Left lobe of liver (tissue), 2 donors: ENCODE results near the gene TTC22. TPM values are rescaled to one million over a fixed set of nuclear protein-coding genes. Genes with fewer than 3 reads are reported as not detected.
A peak's percentile ranks its signal among the peaks of the same experiment; 100 is the strongest.

ENCODE experiments used
- ATAC-seq: fragments of 200-7000 bp; cut with Tn5 transposase; one replicate; pipeline ENCODE4 v1.9.1; 2020; ENCODE audit warnings: mild to moderate bottlenecking, moderate library complexity
- DNase-seq: peaks from one replicate; pipeline ENCODE4 v3.0.0-alpha.2; 2020; ENCODE audit warnings: low spot score
- total RNA-seq: library from RNA; stranded (reverse); gene quantifications from one replicate; pipeline ENCODE4 v1.2.1, GENCODE V29; 2021
- donor health status: DM: no; HTN: no; CAD: no; lungs with moderate emphysema.
- donor health status: DM: no; HTN: yes; CAD: no.

Gene TTC22
- 4.4 TPM for total RNA-seq

DNA sequence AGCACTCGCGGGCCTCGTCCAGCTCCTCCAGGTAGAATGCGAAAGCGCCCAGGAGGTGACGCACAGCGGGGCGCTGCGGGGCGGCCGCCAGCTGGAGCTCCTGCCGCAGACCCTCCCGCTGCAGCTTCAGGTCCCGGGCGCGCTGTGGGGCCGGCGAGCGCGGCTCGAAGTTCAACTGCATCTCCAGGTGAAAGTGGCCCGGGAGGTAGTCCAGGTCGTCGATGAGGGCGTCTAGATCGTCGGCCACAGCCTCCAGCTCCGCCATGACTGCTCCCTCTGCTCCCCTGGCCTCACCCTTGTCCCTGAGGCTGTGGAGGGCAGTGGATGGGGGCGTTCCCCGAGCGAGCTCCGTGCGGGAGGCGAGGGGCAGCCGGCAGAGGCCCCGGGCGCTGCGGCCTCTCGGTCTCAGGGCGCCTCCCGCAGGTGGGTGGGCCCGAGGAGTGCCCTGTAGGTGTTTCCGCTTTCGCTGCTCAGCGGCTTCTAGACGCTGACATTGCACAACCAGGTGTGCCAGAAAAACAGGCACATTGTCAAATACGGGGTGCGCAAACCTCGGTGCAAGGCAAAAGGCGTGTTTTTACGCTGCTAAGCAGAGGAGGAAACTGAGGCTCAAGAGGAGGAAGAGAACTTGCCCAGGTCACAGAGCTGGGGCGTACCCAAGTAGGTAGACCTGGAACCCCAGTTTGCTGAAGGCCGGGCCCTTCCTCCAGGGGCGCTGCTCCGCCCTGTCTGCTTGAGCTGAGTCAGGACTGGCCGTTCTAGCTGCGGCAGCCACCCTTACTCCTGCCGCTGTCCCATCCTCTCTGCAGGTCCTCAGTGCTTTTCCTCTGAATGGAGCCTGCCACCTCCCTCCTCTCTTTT is at the start of gene TTC22:
Gene TTC22, minus strand, starts transcription at position 425 of the 861 bp plus-strand sequence. Its CDS starts 160 bp downstream, at position 265.
- peak; percentile 77 for DNase-seq

GRCh38 chr1:54850737-54851136 is 49.6 kb upstream of the TTC22 start:
- DNase-seq (no peak), ATAC-seq (no peak)

More for the DNA sequence above, at the start of gene TTC22:
- ATAC-seq = peak; percentile 70

DNA sequence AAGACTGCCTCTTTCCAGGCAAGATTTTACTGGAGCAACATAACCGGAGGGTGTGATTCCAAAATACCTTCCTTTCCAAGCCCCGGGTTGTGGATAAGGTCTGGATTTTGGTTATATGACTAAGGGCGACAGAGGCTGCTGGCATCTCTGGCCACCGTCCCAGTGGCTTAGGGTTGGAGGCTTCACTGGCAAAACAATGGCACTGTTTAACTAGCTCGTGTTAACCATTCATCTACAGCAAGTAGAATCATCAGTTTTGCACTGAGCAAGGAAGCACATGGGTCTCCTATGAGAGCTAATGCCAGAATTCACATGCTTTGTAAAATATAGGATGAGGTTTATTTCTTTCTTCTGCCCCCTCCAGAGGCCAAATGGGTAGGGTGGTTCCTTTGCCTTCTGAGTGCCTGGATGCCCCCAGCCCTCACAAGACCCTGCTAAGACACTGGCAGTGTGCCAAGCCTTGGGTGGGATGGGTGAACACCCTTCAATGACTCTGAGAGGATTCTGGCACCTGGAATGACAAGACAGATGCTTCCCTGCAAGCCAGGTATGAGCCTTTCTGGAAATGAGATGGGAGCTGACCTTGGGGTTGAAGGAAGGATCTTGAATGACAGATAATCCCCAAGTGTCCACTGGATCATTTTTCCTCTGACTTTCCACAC is 49.1 kb upstream of the TTC22 start:
- no peak for DNase-seq
- peak; percentile 9 for ATAC-seq

DNA sequence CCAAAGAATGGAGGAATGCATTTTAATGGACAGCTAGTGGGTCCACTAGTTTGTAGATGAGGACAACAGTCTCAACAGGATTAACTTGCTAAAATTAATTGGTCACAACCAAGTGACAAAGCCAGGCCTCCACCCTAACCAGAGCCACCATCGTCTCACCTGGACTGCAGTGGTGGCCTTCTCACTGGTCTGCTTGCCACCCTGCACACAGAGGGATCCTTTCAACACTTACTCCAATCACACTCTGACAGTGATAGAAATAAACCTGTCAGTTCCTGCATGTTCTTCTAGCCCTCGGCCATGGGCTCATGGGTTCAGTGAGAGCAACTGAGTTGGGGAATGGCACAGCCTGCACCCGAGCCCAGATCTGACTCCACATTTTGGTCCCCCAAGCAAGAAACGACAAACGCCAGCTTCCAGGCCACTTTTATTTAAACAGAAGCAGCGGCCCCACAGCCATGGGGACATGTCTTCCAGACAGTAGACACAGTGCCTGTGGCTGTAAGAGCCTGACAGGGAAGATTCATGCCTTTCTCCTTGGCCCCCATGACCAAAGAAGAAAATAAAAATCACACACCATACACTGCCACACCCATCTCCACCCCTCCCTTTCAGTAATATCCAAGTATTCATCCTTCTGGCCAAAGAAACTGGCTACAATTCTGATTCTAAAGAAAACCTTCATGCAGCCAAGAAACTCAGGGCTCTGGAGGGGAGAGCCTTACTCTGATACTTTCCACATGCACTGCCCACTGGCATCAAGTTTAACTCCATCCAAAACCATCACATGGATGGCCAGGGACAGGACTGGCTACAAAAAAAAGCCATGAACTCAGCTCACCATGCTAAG is 48.3 kb upstream of the TTC22 start:
- ATAC-seq = no peak
- no peak for DNase-seq

DNA sequence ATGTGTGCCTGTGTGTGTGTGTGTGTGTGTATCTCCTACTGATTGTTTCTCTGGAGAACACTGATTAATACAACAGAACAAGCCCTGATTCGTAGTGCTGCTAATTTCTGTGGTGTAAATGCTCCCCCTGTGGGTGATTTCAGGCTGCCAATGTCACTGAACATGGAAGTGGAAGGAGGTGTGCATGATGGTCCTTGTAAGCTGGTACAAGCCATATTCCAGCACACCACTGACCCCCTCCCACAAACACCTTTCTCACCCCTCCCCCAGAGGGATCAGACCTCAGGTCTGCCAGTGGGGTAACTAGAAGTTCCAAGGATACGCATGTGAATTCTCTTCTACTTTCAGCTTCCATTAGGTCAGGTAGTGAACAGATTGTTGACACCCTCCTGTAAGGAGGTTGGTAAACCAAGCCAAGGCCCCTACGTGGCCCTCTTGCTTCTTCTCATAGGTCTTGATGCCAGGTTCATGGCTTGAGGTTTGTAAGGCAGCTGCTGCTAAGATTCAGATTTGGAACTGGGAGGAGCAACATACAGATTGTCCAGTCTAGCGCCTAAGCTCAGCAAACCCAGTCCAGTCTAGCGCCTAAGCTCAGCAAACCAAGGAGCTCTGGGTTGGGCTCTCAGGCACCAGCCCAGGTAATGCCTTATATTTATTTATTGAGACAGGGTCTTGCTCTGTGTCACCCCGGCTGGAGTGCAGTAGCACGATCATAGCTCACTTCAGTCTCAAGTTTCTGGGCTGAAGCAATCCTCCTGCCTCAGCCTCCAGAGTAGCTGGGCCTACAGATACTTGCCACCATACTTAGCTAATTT is 47.2 kb upstream of the TTC22 start:
- no peak for ATAC-seq
- peak; percentile 21 for DNase-seq

DNA sequence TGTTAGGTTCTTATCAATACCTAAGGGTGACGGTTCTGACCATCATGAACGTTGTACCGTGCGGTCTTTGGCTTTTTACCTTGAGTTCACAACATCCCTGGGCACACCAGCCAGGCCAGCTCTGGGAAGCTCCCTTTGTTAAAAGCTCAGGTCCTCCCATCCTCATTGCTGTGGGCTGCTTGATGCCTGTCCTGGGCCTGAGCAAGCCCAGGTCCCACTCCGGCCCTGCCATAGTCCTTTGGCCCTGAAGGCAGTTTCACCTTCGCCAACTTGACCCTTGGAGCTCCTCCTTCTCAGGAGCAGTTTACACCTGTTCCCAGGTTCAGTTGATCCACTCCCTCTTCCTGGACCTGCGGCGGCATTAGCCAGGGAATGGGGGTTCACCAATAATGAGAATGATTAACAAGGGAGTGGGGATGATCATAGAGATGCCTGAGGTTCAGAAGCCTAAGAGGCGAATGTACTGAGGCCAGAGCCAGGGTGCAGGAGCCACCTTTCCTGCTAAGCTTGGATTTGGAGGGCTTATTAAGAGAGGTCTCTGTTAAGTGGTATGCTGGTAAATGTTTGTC is 45.7 kb upstream of the TTC22 start:
- ATAC-seq (peak; percentile 12), DNase-seq (no peak)

DNA sequence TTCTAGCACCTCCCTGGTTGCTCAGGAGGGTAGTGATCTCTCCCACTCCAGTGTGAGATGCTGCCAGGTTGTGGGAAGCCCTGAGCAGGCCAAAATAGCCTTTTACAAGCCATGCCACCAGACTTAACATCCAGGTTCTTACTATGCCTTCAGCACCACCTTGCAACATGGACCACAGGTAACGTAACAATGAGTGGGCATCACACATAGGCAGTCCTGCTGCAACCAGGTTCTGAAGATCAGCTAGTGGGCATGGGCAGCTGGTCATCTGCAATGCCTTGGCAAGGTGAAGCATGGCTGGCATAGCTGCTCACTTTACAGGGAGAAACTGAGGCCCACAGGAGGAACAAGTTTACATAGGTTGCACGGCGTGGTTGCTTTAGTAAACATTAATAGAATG is 45.2 kb upstream of the TTC22 start:
- DNase-seq = no peak
- ATAC-seq = no peak

DNA sequence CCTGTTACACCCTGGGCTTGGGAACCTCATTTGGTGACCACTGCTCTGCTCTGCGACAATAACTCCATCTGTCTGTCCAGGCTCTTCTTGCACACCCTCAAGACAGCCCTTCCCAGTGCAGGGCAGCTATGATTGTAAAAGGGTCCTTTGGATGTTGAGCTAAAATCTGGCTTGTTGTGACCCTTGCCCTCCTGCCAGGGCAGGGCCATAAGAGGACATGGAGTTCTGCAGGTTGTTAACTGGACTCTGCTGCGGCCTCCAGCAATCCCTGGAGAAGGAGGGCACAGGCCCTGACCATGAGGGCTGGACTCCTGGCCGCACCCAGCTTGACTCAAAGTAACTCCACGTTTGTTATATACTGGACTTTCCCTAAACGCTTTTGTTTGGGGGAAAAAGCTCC is 44.6 kb upstream of the TTC22 start:
- peak; percentile 53 for ATAC-seq
- no peak for DNase-seq

DNA sequence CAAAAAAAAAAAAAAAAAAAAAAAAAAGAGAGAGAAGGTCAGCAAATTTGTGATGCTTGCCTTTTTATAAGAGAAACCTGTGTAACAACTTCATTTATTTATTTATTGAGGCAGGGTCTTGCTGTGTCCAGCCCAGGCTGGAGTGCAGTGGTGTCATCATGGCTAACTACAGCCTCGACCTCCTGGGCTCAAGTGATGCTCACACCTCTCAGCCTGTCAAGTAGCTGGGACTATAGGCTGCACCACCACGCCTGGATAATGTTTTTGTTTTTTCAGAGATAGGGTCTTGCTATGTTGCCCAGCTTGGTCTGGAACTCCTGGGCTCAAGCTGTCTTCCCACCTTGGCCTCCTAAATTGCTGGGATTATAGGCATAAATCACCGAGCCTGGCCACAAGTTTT is 43.4 kb upstream of the TTC22 start:
- ATAC-seq (no peak), DNase-seq (peak; percentile 14)

DNA sequence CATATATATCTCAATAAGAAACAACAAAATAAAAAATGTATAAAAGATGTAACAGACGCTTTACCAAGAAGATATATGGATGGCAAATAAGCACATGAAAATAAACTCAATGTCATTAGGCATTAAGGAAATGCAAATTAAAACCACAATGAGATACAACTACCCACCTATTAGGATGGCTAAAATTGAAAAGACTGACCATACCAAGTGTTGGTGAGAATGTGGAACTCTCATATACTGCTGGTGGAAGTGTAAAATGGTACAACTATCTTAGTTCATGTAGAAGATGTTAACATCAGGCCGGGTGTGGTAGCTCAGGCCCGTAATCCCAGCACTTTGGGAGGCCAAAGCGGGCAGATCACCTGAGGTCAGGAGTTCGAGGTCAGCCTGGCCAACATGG is 42.3 kb upstream of the TTC22 start:
- no peak for ATAC-seq
- no peak for DNase-seq

DNA sequence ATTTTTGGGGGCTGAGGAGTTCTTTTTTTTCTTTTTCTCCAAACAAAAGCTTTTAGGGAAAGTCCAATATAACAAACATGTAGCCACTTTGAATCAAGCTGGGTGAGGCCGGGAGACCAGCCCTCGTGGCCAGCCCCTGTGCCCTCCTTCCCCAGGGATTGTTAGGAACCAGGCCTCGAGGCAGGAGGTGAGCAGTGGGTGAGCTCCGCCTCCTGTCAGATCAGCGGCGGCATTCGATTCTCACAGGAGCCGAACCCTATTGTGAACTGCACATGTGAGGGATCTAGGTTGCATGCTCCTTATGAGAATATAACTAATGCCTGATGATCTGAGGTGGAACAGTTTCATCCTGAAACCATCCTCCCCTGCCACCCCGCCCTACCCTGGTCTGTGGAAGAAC is 41.8 kb upstream of the TTC22 start:
- peak; percentile 39 for DNase-seq
- ATAC-seq = no peak

GRCh38 chr1:54842206-54842915 is 41.2 kb upstream of the TTC22 start:
- ATAC-seq = no peak
- DNase-seq = peak; percentile 23

GRCh38 chr1:54839824-54840223 is 38.7 kb upstream of the TTC22 start:
- no peak for ATAC-seq

GRCh38 chr1:54838565-54839180 is 37.5 kb upstream of the TTC22 start:
- DNase-seq (peak; percentile 33), ATAC-seq (no peak)

More at GRCh38 chr1:54839824-54840223, 38.7 kb upstream of the TTC22 start:
- peak; percentile 12 for DNase-seq

DNA sequence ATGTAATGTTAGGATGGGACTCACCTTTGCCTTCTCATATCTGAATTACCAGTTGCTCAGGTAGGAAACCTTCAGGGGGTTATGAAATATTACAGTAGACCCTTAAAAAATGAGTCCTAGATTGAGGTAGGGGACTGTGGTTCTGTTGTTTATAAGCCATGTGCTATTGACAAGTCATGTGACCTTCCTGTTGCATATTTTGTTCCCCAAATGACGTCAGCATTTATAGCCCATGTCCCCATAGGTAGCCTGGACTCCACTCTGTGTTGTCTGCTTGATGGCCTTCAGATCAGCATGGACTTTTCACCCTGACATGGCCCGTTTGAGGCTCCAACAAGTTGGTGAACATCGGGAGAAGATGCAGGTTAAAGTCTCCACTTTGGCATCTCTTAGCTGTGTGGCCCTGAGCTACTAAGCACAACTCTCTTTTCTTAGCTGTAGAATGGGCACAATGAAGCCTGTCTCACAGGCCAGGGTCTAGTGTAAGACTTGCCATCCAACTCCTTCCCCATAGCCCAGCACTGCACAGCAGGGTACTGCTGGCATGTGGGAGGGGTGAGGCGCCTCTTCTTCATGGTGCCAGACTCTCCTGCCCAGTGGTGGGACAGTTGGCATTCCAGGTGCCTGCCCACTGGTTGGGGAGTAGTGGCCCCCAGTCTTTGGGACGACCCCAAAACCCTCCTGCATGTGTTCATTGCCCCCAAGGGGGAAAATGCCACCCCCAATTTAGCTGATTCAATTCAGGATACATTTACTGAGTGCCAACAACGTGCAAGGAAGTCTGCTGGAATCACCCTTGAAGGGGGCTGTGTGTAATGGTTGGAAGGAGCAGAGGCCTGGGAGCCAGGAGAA is 36.1 kb upstream of the TTC22 start:
- no peak for ATAC-seq
- peak; percentile 23 for DNase-seq

DNA sequence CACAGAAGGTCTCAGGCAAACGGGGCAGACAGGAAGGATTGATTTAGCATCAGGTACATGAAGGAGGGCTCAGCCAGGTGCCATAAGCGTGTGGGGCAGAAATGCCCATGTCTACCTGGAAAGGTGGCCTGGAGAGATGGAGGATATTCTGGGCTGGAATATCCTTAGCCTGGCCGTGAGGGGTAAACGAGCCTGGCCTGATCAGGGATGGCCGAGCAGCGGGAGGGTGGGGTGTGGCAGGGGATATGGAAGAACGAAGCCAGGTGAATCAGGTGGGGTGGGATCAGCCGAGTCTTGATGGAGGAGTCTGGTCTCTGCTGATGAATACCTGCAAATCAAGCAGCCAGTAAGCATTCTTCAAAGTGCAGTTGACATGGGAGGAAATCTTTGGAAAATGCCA is 35.5 kb upstream of the TTC22 start:
- ATAC-seq (no peak), DNase-seq (peak; percentile 28)

- peak; percentile 29 for DNase-seq
- ATAC-seq = peak; percentile 28
Observed at GRCh38 chr1:54835970-54836369, 34.8 kb upstream of the TTC22 start.
